ENCODE measurements around the gene SAMD4A.

The SAMD4A gene

DNA sequence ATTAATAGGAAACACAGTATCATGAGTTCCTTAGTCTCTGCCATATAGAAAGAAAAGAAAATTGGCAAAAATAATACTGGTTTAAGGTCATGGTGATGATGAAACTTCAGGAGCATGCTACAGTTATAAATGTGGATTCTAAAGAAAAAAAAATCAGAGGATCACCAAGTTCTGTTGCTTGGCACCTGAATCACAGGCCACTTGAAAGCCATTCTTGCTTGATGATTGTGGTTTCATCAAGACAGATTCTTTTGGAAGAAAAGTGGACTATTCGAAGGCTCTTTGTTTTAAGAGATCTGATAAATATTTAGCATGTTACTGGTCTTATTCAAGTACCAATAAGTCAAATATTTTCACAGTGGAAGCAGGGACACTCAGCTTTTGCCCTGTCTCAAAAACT lies 148.9 kb downstream of the SAMD4A start:
- Histone ChIP-seq H3K4me1 (ENCODE audit: insufficient read depth, low read length) (peaks cover 10% of the 10 kb centered on the region), H3K9me3 (ENCODE audit: control insufficient read depth, insufficient read depth, low read length) (no peaks in the 10 kb centered on the region), H3K9ac (ENCODE audit: low read depth, low read length) (no peak overlapping the region), H3K36me3 (ENCODE audit: insufficient read depth, low read length) (no peaks in the 10 kb centered on the region; the same call in none of the 2 replicates)

GRCh38 chr14:54716862-54717261 lies 149.9 kb downstream of the SAMD4A start:
- H3K36me3 ChIP-seq (ENCODE audit: insufficient read depth, low read length), result no peaks in the 10 kb centered on the region; the same call in none of the 2 replicates
- peaks cover 10% of the 10 kb centered on the region for H3K4me1 ChIP-seq (ENCODE audit: insufficient read depth, low read length)
- no peaks in the 10 kb centered on the region for H3K9me3 ChIP-seq (ENCODE audit: control insufficient read depth, insufficient read depth, low read length)
- no peak overlapping the region for H3K9ac ChIP-seq (ENCODE audit: low read depth, low read length)

- Histone ChIP-seq H3K4me1 (ENCODE audit: insufficient read depth, low read length) (peaks cover 10% of the 10 kb centered on the region), H3K9ac (ENCODE audit: low read depth, low read length) (no peak overlapping the region), H3K36me3 (ENCODE audit: insufficient read depth, low read length) (no peaks in the 10 kb centered on the region; the same call in 1 of the 2 replicates), H3K9me3 (ENCODE audit: control insufficient read depth, insufficient read depth, low read length) (no peaks in the 10 kb centered on the region)
Measured at GRCh38 chr14:54718046-54718445, 151.1 kb downstream of the SAMD4A start.

GRCh38 chr14:54719406-54719805 lies 152.5 kb downstream of the SAMD4A start:
- Histone ChIP-seq H3K9ac (ENCODE audit: low read depth, low read length) (no peak overlapping the region), H3K36me3 (ENCODE audit: insufficient read depth, low read length) (no peaks in the 10 kb centered on the region; the same call in 1 of the 2 replicates), H3K4me1 (ENCODE audit: insufficient read depth, low read length) (peaks cover 7% of the 10 kb centered on the region), H3K9me3 (ENCODE audit: control insufficient read depth, insufficient read depth, low read length) (no peaks in the 10 kb centered on the region)

DNA sequence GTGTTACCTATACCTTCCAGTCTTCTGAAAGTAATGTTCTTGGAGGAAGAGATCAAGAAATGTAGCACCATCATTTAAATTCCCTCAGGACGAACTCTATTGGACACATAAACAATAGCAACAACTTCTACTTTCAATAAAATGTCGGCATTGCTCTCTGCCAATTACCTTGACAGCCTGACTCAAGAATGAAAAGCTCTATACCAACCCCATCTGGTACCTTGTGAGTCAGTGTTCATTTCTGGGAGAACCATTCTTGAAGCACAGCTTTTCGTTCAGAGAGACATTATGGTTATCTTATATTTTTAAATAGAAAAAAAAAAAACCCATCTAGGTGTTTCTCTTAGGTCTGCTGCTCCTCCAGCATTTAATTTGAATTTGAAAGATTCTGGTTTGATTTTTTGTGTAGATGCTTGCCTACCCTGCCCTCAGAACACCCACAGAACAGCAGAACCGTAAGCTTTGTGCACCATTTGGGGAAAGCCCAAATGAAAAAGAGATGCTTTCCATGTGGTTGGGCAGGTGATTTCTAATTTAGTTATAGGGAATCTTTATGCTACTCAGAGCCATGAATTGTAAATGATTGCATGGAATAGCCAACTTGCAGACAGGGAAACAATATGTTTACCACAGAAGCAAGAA lies 156.0 kb downstream of the SAMD4A start:
- no peak overlapping the region for H3K9ac ChIP-seq (ENCODE audit: low read depth, low read length)
- H3K36me3 ChIP-seq (ENCODE audit: insufficient read depth, low read length), result no peaks in the 10 kb centered on the region; the same call in 1 of the 2 replicates
- no peaks in the 10 kb centered on the region for H3K9me3 ChIP-seq (ENCODE audit: control insufficient read depth, insufficient read depth, low read length)
- no peaks in the 10 kb centered on the region for H3K4me1 ChIP-seq (ENCODE audit: insufficient read depth, low read length)

DNA sequence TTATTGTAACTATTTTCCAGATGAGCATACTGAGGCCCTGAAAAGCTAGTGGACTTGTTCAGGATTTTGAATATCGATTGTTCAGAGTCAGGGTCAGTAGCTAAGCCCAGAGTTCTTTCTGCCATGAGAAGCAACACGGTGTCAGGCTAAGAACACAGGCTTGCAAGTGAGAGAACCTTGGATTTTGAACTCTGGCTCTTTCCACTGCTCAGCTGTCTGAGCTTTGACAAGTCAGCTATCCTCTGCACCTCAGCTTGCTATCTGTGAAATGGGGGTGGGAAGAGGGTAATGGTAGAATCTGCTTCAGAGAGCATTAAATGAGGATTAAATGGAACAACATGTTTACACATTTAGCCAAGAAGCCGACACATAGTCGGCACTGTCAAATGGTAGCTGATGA lies 157.2 kb downstream of the SAMD4A start:
- Histone ChIP-seq H3K36me3 (ENCODE audit: insufficient read depth, low read length) (no peaks in the 10 kb centered on the region), H3K9ac (ENCODE audit: low read depth, low read length) (no peak overlapping the region), H3K4me1 (ENCODE audit: insufficient read depth, low read length) (no peaks in the 10 kb centered on the region), H3K9me3 (ENCODE audit: control insufficient read depth, insufficient read depth, low read length) (no peaks in the 10 kb centered on the region)

- Histone ChIP-seq H3K9me3 (ENCODE audit: control insufficient read depth, insufficient read depth, low read length) (no peaks in the 10 kb centered on the region), H3K9ac (ENCODE audit: low read depth, low read length) (no peak overlapping the region), H3K4me1 (ENCODE audit: insufficient read depth, low read length) (peaks cover under 1% of the 10 kb centered on the region; the same call in 1 of the 2 replicates), H3K36me3 (ENCODE audit: insufficient read depth, low read length) (no peaks in the 10 kb centered on the region)
Measured at GRCh38 chr14:54724676-54725325, 157.9 kb downstream of the SAMD4A start.

- peaks cover 6% of the 10 kb centered on the region; the same call in 1 of the 2 replicates for H3K4me1 ChIP-seq (ENCODE audit: insufficient read depth, low read length)
- no peaks in the 10 kb centered on the region for H3K36me3 ChIP-seq (ENCODE audit: insufficient read depth, low read length)
- H3K9me3 ChIP-seq (ENCODE audit: control insufficient read depth, insufficient read depth, low read length), result no peaks in the 10 kb centered on the region
- no peak overlapping the region for H3K9ac ChIP-seq (ENCODE audit: low read depth, low read length)
Measured at GRCh38 chr14:54725998-54726397, 159.1 kb downstream of the SAMD4A start.

DNA sequence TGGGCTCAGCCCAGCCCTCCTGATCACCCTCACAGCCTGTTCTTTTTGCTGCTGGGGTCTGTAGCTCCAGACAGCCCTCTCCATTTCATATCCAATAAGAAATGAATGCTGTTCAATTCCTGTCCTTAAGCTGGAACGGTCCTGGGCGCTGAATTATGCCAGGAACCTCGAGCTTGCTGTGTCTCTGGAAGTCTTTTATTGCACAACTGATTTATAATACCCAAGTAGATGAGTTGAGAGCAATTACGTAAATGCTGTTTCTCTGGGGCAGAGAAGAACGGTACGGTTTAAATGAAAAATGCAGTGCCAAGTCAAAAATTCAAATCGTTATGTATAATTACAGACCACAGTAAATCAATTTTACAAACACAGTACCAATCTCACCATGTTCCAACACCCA lies 161.0 kb downstream of the SAMD4A start:
- H3K9me3 ChIP-seq (ENCODE audit: control insufficient read depth, insufficient read depth, low read length), result no peaks in the 10 kb centered on the region
- no peak overlapping the region for H3K9ac ChIP-seq (ENCODE audit: low read depth, low read length)
- no peaks in the 10 kb centered on the region for H3K36me3 ChIP-seq (ENCODE audit: insufficient read depth, low read length)
- H3K4me1 ChIP-seq (ENCODE audit: insufficient read depth, low read length), result peaks cover 6% of the 10 kb centered on the region; the same call in 1 of the 2 replicates

- peaks cover 6% of the 10 kb centered on the region; the same call in 1 of the 2 replicates for H3K4me1 ChIP-seq (ENCODE audit: insufficient read depth, low read length)
- H3K36me3 ChIP-seq (ENCODE audit: insufficient read depth, low read length), result no peaks in the 10 kb centered on the region
- H3K9me3 ChIP-seq (ENCODE audit: control insufficient read depth, insufficient read depth, low read length), result no peaks in the 10 kb centered on the region
- H3K9ac ChIP-seq (ENCODE audit: low read depth, low read length), result no peak overlapping the region
Measured at GRCh38 chr14:54728700-54729527, 162.0 kb downstream of the SAMD4A start.

- Histone ChIP-seq H3K9me3 (ENCODE audit: control insufficient read depth, insufficient read depth, low read length) (no peaks in the 10 kb centered on the region), H3K9ac (ENCODE audit: low read depth, low read length) (no peak overlapping the region), H3K4me1 (ENCODE audit: insufficient read depth, low read length) (peaks cover 6% of the 10 kb centered on the region; the same call in 1 of the 2 replicates), H3K36me3 (ENCODE audit: insufficient read depth, low read length) (no peaks in the 10 kb centered on the region)
Measured at GRCh38 chr14:54730156-54730961, 163.4 kb downstream of the SAMD4A start.

GRCh38 chr14:54734966-54735365 lies 168.0 kb downstream of the SAMD4A start:
- H3K9me3 ChIP-seq (ENCODE audit: control insufficient read depth, insufficient read depth, low read length), result no peaks in the 10 kb centered on the region
- peaks cover 9% of the 10 kb centered on the region for H3K4me1 ChIP-seq (ENCODE audit: insufficient read depth, low read length)
- no peaks in the 10 kb centered on the region; the same call in 1 of the 2 replicates for H3K36me3 ChIP-seq (ENCODE audit: insufficient read depth, low read length)
- H3K9ac ChIP-seq (ENCODE audit: low read depth, low read length), result no peak overlapping the region

DNA sequence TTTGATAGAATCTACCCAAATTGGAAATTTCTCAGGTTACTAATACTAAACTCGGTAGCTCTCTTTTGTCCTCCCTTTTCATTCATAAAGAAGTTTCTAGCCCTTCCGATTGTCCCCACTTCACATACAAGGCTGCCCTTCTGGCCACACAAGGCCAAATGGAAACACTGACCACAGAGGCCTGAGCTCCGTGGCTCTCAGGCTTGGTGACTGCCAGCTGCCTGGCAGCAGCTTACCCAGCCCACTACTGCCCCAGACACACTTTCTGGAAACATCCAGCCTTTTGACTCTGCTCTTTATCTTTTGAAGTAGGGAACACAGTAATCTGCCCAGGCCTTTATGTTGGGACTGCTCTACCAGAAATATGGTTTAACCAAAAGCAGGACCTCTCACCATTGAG lies 168.5 kb downstream of the SAMD4A start:
- Histone ChIP-seq H3K9ac (ENCODE audit: low read depth, low read length) (no peak overlapping the region), H3K4me1 (ENCODE audit: insufficient read depth, low read length) (peaks cover 5% of the 10 kb centered on the region), H3K36me3 (ENCODE audit: insufficient read depth, low read length) (no peaks in the 10 kb centered on the region; the same call in 1 of the 2 replicates), H3K9me3 (ENCODE audit: control insufficient read depth, insufficient read depth, low read length) (no peaks in the 10 kb centered on the region)
